Stimulated activated CD4-positive, alpha-beta T cell treated with anti-CD3 and anti-CD28 coated beads, Interleukin-4, amount 100 ng/mL, for 48 hours (primary cell): ENCODE results near the gene IQUB.
"Not testable (repeated sequence)": the region's sequence is repeated elsewhere in the genome, so short reads cannot be mapped to it uniquely, and the experiment has no call there.

Experiments
- DNase-seq, 2 donors: peaks; one replicate each; pipeline ENCODE4 v3.0.0-alpha.2; 2020; ENCODE audit warnings: low read depth in 2 of 2

IQUB gene

DNA sequence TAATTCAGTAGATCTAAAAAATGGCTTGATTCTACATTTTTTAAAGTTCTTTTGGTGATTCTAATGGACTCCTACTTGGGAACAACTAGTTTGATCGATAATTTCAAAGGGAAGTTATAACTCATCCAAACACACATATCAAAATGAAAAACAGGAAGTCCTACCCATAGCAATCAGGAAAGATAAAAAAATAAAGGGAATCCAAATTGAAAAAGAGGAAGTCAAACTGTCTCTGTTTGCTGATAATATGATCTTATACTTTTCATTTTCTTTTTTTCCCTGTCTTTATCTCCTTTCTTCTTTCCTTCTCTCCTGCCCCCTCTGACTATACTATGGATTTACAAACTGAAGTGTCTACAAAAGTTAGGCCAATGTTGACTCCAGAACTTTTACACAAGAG lies 118.8 kb downstream of the IQUB start:
- DNase-seq: no peak

DNA sequence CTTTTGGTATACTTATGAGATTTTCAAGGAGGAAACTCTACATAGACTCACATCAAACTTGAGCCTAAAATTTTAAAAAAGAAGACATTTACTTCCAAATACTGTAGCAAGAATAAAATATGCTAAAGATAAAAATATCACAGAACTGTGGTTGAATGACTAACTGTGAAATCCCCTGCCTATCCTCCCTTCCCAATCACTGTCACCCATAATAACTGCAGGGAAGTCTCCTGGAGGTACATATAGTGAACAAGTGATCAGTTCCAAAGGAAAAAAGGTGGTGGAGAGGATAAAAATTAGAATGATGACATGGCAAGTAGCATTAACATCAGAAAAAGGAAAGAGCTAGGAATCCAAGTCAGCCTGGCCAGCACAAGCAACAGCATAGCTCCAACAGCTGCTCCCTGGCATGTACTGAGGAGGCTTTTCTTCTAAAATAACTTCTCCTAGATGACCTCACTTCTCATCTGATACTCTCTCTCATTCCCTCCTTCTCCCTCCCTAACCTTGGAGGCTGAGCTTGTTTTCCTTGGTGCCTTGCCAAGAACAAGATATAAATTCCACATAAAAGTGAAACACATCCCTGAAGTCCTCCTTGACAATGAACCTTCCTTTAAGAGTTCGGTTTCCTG lies 124.0 kb downstream of the IQUB start:
- DNase-seq: no peak

DNA sequence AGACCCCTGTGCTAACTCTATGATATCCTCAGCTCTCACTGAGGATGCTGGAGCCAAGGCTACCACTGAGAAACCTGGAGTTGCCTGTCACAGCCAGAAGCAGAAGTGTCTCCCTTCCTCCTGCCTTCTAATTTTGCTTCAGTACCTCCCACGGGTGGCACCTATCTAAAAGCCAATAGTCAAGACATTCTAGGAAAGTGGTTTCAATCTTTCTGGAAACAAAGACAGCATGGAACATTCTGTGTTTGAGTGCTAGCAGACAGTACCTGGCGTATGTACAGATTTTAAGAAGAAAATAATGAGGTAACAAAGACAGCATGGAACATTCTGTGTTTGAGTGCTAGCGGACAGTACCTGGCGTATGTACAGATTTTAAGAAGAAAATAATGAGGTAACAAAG lies 126.4 kb downstream of the IQUB start:
- not testable (repeated sequence) for DNase-seq
